Measurements from ENCODE around the gene ZNG1A. TPM values are rescaled to one million over a fixed set of nuclear protein-coding genes. Genes with fewer than 3 reads are reported as not detected.
A peak's percentile ranks its signal among the peaks of the same experiment; 100 is the strongest.
"Not testable (repeated sequence)": the region's sequence is repeated elsewhere in the genome, so short reads cannot be mapped to it uniquely, and the experiment has no call there.

The ZNG1A gene
- total RNA-seq, 1 donor from 2014 or later, result 30.9 TPM

GRCh38 chr9:178140-178825 lies 573 bp downstream of the ZNG1A start:
- not testable (repeated sequence) for DNase-seq (ENCODE audit: low spot score)

- not testable (repeated sequence) for DNase-seq (ENCODE audit: low spot score)
These were observed 9.1 kb downstream of the ZNG1A start for GRCh38 chr9:169757-170156.

- DNase-seq (ENCODE audit: low spot score), result not testable (repeated sequence)
These were observed 19.0 kb downstream of the ZNG1A start for GRCh38 chr9:159871-160270.

- DNase-seq (ENCODE audit: low spot score), result not testable (repeated sequence)
These were observed 27.7 kb downstream of the ZNG1A start for GRCh38 chr9:151173-151572.

- peak; percentile 47 for DNase-seq (ENCODE audit: low spot score)
These were observed 39.0 kb downstream of the ZNG1A start for GRCh38 chr9:139880-140279.

GRCh38 chr9:117995-118467 lies 60.8 kb downstream of the ZNG1A start, which contains the start of gene FOXD4:
Gene FOXD4 (minus strand): TSS chr9:118417. CDS start chr9:118119, 298 bp downstream.
- DNase-seq (ENCODE audit: low spot score), result not testable (repeated sequence)

- DNase-seq (ENCODE audit: low spot score), result not testable (repeated sequence)
These were observed 61.5 kb downstream of the ZNG1A start for GRCh38 chr9:117144-117994.

GRCh38 chr9:116239-117077 lies 62.4 kb downstream of the ZNG1A start:
- DNase-seq (ENCODE audit: low spot score), result not testable (repeated sequence)

GRCh38 chr9:115118-115451 lies 63.8 kb downstream of the ZNG1A start:
- DNase-seq (ENCODE audit: low spot score), result not testable (repeated sequence)

GRCh38 chr9:114267-115117 lies 64.4 kb downstream of the ZNG1A start:
- not testable (repeated sequence) for DNase-seq (ENCODE audit: low spot score)

- DNase-seq (ENCODE audit: low spot score), result not testable (repeated sequence)
These were observed 65.2 kb downstream of the ZNG1A start for GRCh38 chr9:113468-114266.

GRCh38 chr9:112589-113467 lies 66.0 kb downstream of the ZNG1A start:
- DNase-seq (ENCODE audit: low spot score), result not testable (repeated sequence)

GRCh38 chr9:110672-111071 lies 68.2 kb downstream of the ZNG1A start:
- DNase-seq (ENCODE audit: low spot score), result not testable (repeated sequence)

GRCh38 chr9:109540-109939 lies 69.3 kb downstream of the ZNG1A start:
- DNase-seq (ENCODE audit: low spot score), result not testable (repeated sequence)

GRCh38 chr9:108742-109495 lies 69.9 kb downstream of the ZNG1A start:
- not testable (repeated sequence) for DNase-seq (ENCODE audit: low spot score)

GRCh38 chr9:105991-106390 lies 72.9 kb downstream of the ZNG1A start:
- DNase-seq (ENCODE audit: low spot score), result not testable (repeated sequence)

GRCh38 chr9:100430-100829 lies 78.4 kb downstream of the ZNG1A start:
- DNase-seq (ENCODE audit: low spot score), result not testable (repeated sequence)

GRCh38 chr9:99867-100266 lies 79.0 kb downstream of the ZNG1A start:
- DNase-seq (ENCODE audit: low spot score), result not testable (repeated sequence)

Measured in mesenteric fat pad (tissue), 1 donor.